Smooth muscle cell (in vitro differentiated cells): ENCODE data around the gene NPHP4. TPM values are rescaled to one million over a fixed set of nuclear protein-coding genes. Genes with fewer than 3 reads are reported as not detected.

Experiments used
- DNase-seq: peaks from one replicate; lab custom pipeline; 2025; ENCODE audit not compliant: unreplicated experiment; lab: John Stamatoyannopoulos, UW
- H2AFZ ChIP-seq: fragments of 200-600 bp; sonication (generic); 2 replicates; pipeline ENCODE4 v1.6.0; 2016; ENCODE audit warnings: antibody characterized with exemption, low read depth, mild to moderate bottlenecking
- H3F3A ChIP-seq: fragments of 200-600 bp; sonication (generic); 2 replicates; pipeline ENCODE4 v1.6.0; 2017; ENCODE audit warnings: antibody characterized with exemption, low read depth
- H3K27ac ChIP-seq: fragments of 200-600 bp; sonication (generic); 2 replicates; pipeline ENCODE4 v1.5.1; 2016; ENCODE audit warnings: low read depth, mild to moderate bottlenecking
- H3K27me3 ChIP-seq: fragments of 200-600 bp; sonication (generic); 2 replicates; pipeline ENCODE4 v1.6.1; 2016; ENCODE audit warnings: low read depth, mild to moderate bottlenecking
- H3K36me3 ChIP-seq: fragments of 200-600 bp; sonication (generic); 2 replicates; pipeline ENCODE4 v1.5.1; 2016; ENCODE audit warnings: low read depth
- H3K4me1 ChIP-seq: fragments of 200-600 bp; sonication (generic); 2 replicates; pipeline ENCODE4 v1.5.1; 2016; ENCODE audit warnings: low read depth
- H3K4me2 ChIP-seq: fragments of 200-600 bp; sonication (generic); 2 replicates; pipeline ENCODE4 v1.6.0; 2016; ENCODE audit warnings: mild to moderate bottlenecking
- H3K4me3 ChIP-seq: fragments of 200-600 bp; sonication (generic); 2 replicates; pipeline ENCODE4 v1.5.1; 2016; ENCODE audit warnings: mild to moderate bottlenecking
- H3K79me2 ChIP-seq: fragments of 200-600 bp; sonication (generic); 2 replicates; pipeline ENCODE4 v1.6.0; 2016; ENCODE audit warnings: low read depth, mild to moderate bottlenecking
- H3K9ac ChIP-seq: fragments of 200-600 bp; sonication (generic); 2 replicates; pipeline ENCODE4 v1.6.0; 2016; ENCODE audit warnings: low read depth
- H3K9me3 ChIP-seq: fragments of 200-600 bp; sonication (generic); replicated peaks from 2 replicates; pipeline ENCODE4 v1.5.1; 2016; ENCODE audit warnings: low read depth
- H4K20me1 ChIP-seq: fragments of 200-600 bp; sonication (generic); 2 replicates; pipeline ENCODE4 v1.6.0; 2016; ENCODE audit warnings: low read depth
- WGBS: methylation state at CpG from one replicate; pipeline ENCODE4 v1.1.7; 2016; ENCODE audit warnings: low lambda C conversion rate; 5-methylcytosine and 5-hydroxymethylcytosine counted together
- polyA plus RNA-seq: library from polyadenylated mRNA; unstranded; fragments of >200 nt; fragmentation: Nextera tagmentation; extraction: Ambion mirVana; gene quantifications from 2 replicates; pipeline ENCODE4 v1.2.1, GENCODE V29; 2016
- total RNA-seq: library from RNA; depleted of rRNA; stranded (reverse); fragments of >200 nt; gene quantifications from 2 replicates; pipeline ENCODE4 v1.2.3, GENCODE V29; 2014
- TF ChIP-seq, protein P1 (sequence below): fragments of 200-600 bp; sonication (generic); IDR thresholded peaks from 2 replicates; pipeline ENCODE4 v1.5.1; 2017; ENCODE audit warnings: borderline replicate concordance, mild to moderate bottlenecking, antibody characterized with exemption; ENCODE audit not compliant: insufficient read depth, poor library complexity, severe bottlenecking

Gene NPHP4
- total and polyA plus RNA-seq, 2 experiments from 2014 or later = 5.4 to 8.4 TPM

DNA sequence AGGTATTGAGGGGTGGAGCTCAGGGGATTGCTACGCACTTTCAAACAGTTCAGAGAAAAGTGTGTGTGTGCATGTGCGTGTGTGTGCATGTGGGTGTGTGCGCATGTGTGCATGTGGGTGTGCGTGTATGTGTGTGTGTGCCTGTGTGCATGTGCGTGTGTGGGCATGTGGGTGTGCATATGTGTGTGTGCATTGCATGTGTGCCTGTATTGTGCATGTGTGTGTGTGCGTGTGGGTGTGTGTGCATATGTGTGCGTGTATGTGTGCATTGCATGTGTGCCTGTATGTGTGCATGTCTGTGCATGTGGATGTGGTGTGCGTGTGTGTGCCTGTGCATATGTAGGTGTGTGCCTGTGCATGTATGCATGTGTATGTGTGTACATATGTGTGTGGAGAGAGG is 40.9 kb upstream of the NPHP4 start:
- H3K4me3 ChIP-seq = no peak overlapping the region
- no peaks in the 10 kb centered on the region for H3K36me3 ChIP-seq
- 98% methylated on average over 8 of the region's 8 CpGs for WGBS
- TF ChIP-seq, protein P1, sequence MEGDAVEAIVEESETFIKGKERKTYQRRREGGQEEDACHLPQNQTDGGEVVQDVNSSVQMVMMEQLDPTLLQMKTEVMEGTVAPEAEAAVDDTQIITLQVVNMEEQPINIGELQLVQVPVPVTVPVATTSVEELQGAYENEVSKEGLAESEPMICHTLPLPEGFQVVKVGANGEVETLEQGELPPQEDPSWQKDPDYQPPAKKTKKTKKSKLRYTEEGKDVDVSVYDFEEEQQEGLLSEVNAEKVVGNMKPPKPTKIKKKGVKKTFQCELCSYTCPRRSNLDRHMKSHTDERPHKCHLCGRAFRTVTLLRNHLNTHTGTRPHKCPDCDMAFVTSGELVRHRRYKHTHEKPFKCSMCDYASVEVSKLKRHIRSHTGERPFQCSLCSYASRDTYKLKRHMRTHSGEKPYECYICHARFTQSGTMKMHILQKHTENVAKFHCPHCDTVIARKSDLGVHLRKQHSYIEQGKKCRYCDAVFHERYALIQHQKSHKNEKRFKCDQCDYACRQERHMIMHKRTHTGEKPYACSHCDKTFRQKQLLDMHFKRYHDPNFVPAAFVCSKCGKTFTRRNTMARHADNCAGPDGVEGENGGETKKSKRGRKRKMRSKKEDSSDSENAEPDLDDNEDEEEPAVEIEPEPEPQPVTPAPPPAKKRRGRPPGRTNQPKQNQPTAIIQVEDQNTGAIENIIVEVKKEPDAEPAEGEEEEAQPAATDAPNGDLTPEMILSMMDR = no peak
- no peak overlapping the region for H2AFZ ChIP-seq
- H3K27me3 ChIP-seq = peaks cover 26% of the 10 kb centered on the region
- no peak overlapping the region for H3K27ac ChIP-seq
- no peaks in the 10 kb centered on the region for H3K9me3 ChIP-seq
- H4K20me1 ChIP-seq = no peaks in the 10 kb centered on the region
- H3K4me2 ChIP-seq = no peak overlapping the region
- no peaks in the 10 kb centered on the region for H3K79me2 ChIP-seq
- H3K4me1 ChIP-seq = no peaks in the 10 kb centered on the region
- no peak for DNase-seq
- H3F3A ChIP-seq = no peaks in the 10 kb centered on the region
- no peak overlapping the region for H3K9ac ChIP-seq

DNA sequence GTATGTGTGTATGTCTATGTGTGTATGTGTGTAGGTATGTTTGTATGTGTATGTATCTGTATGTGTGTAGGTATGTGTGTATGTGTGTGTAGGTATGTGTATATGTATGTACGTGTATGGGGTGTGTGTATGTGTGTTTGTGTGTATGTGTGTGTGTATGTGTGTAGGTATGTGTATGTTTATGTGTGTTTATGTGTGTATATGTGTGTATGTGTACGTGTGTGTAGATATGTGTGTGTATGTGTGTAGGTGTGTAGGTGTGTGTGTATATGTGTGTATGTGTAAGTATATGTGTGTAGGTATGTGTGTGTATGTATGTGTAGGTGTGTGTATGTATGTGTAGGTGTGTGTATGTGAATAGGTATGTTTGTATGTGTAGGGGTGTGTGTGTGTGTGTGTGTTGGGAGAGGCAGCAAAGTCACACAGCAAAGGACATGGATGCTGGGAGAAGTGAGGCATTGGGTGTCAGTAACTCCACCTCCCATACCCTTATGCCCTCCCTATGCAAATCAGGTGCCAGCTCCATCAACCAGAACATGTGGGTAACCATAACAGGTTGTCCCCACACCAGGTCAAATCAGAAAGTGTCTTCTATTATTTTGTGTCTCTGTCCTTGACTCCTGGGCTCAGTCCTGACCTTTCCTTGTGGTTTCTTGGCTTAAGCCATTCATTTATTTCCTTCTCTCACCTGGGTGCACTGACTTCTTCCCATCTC is 38.5 kb upstream of the NPHP4 start:
- Histone ChIP-seq H3K4me2 (no peak overlapping the region), H3K9me3 (no peaks in the 10 kb centered on the region), H3K79me2 (no peaks in the 10 kb centered on the region), H3K4me3 (no peak overlapping the region), H3F3A (no peaks in the 10 kb centered on the region), H3K36me3 (no peaks in the 10 kb centered on the region), H4K20me1 (no peaks in the 10 kb centered on the region), H2AFZ (no peak overlapping the region), H3K4me1 (no peaks in the 10 kb centered on the region), H3K27me3 (peaks cover 30% of the 10 kb centered on the region), H3K9ac (no peak overlapping the region), H3K27ac (no peak overlapping the region)
- DNase-seq = no peak
- TF ChIP-seq, protein P1 = no peak
- 100% methylated on average over 2 of the region's 2 CpGs for WGBS

GRCh38 chr1:6030132-6030531 is 37.9 kb upstream of the NPHP4 start:
- Histone ChIP-seq H2AFZ (no peak overlapping the region), H3K27me3 (peaks cover 30% of the 10 kb centered on the region), H3K4me1 (no peaks in the 10 kb centered on the region), H3K36me3 (no peaks in the 10 kb centered on the region), H3K4me3 (no peak overlapping the region), H3K9ac (no peak overlapping the region), H4K20me1 (no peaks in the 10 kb centered on the region), H3F3A (no peaks in the 10 kb centered on the region), H3K9me3 (no peaks in the 10 kb centered on the region), H3K27ac (no peak overlapping the region), H3K79me2 (no peaks in the 10 kb centered on the region), H3K4me2 (no peak overlapping the region)
- WGBS = 92% methylated on average over 7 of the region's 7 CpGs
- TF ChIP-seq, protein P1 = no peak
- no peak for DNase-seq

- Histone ChIP-seq H3F3A (no peaks in the 10 kb centered on the region), H3K36me3 (no peaks in the 10 kb centered on the region), H3K4me2 (no peak overlapping the region), H2AFZ (no peak overlapping the region), H3K9ac (no peak overlapping the region), H3K4me1 (no peaks in the 10 kb centered on the region), H3K27me3 (peaks cover 25% of the 10 kb centered on the region), H3K4me3 (no peak overlapping the region), H3K79me2 (no peaks in the 10 kb centered on the region), H4K20me1 (no peaks in the 10 kb centered on the region), H3K27ac (no peak overlapping the region), H3K9me3 (no peaks in the 10 kb centered on the region)
- TF ChIP-seq, protein P1 = no peak
- DNase-seq = no peak
- 94% methylated on average over 5 of the region's 5 CpGs for WGBS
Observed at GRCh38 chr1:6029351-6029750, 37.1 kb upstream of the NPHP4 start.
